Stomach (tissue), 9 donors: Measurements from ENCODE around the gene GMEB2. TPM values are rescaled to one million over a fixed set of nuclear protein-coding genes. Genes with fewer than 3 reads are reported as not detected.

Experiments
- DNase-seq, 2 donors: peaks; one replicate each; pipeline versions ENCODE4 v3.0.0 to v3.0.0-alpha.2; 2013 to 2019
- H3K27ac ChIP-seq, 5 donors: fragments of 200-600 bp in 4 of 5; sonication (generic) in 4 of 5; one replicate each; pipeline ENCODE4 v1.5.1; 2013 to 2019; ENCODE audit warnings: mild to moderate bottlenecking in 1 of 5, moderate library complexity in 1 of 5
- H3K27me3 ChIP-seq, 3 donors: fragments of 200-600 bp; sonication (generic); one replicate each; pipeline ENCODE4 v1.5.1; 2017 to 2019; ENCODE audit warnings: mixed run types in 1 of 3
- H3K36me3 ChIP-seq, 4 donors: fragments of 200-600 bp; sonication (generic); 1 replicate in 3 of 4; 2 replicates in 1 of 4; pipeline ENCODE4 v1.5.1; 2016 to 2019
- H3K4me1 ChIP-seq, 4 donors: fragments of 200-600 bp; sonication (generic); one replicate each; pipeline ENCODE4 v1.5.1; 2016 to 2019
- H3K4me3 ChIP-seq, 4 donors: fragments of 200-600 bp; sonication (generic) in 3 of 4; one replicate each; pipeline ENCODE4 v1.5.1; 2016 to 2019; ENCODE audit warnings: mild to moderate bottlenecking in 1 of 4
- H3K9me3 ChIP-seq, 4 donors: fragments of 200-600 bp; sonication (generic); one replicate each; pipeline ENCODE4 v1.5.1; 2016 to 2019
- CTCF ChIP-seq, 7 experiments: fragments of 450-650 bp in 4 of 7; fragments of 200-600 bp in 3 of 7; sonication (generic) in 3 of 7; IDR thresholded peaks; one replicate each; pipeline ENCODE4 v1.5.1; 2016 to 2019; ENCODE audit warnings: antibody characterized with exemption in 7 of 7, control low read depth in 2 of 7, mild to moderate bottlenecking in 1 of 7
- EP300 ChIP-seq: sonication (generic); formaldehyde crosslinking; IDR thresholded peaks from one replicate; pipeline ENCODE4 v1.6.1; 2017; ENCODE audit warnings: antibody characterized with exemption
- POLR2A ChIP-seq, 4 donors: fragments of 450-650 bp; IDR thresholded peaks; one replicate each; pipeline ENCODE4 v1.6.1; 2016; ENCODE audit warnings: antibody characterized with exemption in 4 of 4, control low read depth in 2 of 4, mild to moderate bottlenecking in 1 of 4, moderate library complexity in 1 of 4
- POLR2AphosphoS5 ChIP-seq, 3 donors: sonication (generic); formaldehyde crosslinking; IDR thresholded peaks; one replicate each; pipeline ENCODE4 v1.6.1; 2016; ENCODE audit warnings: antibody characterized with exemption in 3 of 3
- WGBS, 5 donors: extraction: QIAGEN DNeasy Blood & Tissue Kit in 3 of 5; methylation state at CpG; one replicate each; pipeline versions ENCODE4 v1.1.5 to v1.1.7; 2013 to 2018; 5-methylcytosine and 5-hydroxymethylcytosine counted together
- intact Hi-C: fragments of 100-400 bp; cut with DNase I; formaldehyde crosslinking; loops from one replicate; pipeline ENCODE4 v1.15.1; 2023; ENCODE audit warnings: low total_unique reads
- polyA plus RNA-seq, 3 donors: library from polyadenylated mRNA; stranded (reverse); fragments of 200-250 nt; gene quantifications; one replicate each; pipeline ENCODE4 v1.2.3, GENCODE V29; 2013
- total RNA-seq, 5 donors: library from RNA; depleted of rRNA; stranded (reverse); fragments of >200 nt; gene quantifications; one replicate each; pipeline versions ENCODE4 v1.1.0 to v1.2.3, GENCODE V29; 2014 to 2016
- donor health status: healthy with polysubstance abuse.
- donor health status: Bipolar disorder and iron deficiency.
- donor health status: healthy.

The GMEB2 gene
- total and polyA plus RNA-seq, 8 donors = 1.8 to 20.4 (median 7.5) TPM

- no peak for DNase-seq
- 89 to 92% (median 90%) methylated on average over 16 to 19 of the region's 19 CpGs for WGBS, 5 donors
These were observed 69.4 kb downstream of the GMEB2 start for GRCh38 chr20:63557481-63557891.

GRCh38 chr20:63556873-63557478 is 69.9 kb downstream of the GMEB2 start:
- Histone ChIP-seq H3K4me3 (no peak overlapping the region), H3K9me3 (no peaks in the 10 kb centered on the region), H3K27ac (no peak overlapping the region), H3K36me3 (peaks cover 31 to 44% (median 39%) of the 10 kb centered on the region in 4 donors), H3K27me3 (peaks cover 0 to 28% (median 0%) of the 10 kb centered on the region in 3 donors), H3K4me1 (peaks cover 8 to 23% (median 22%) of the 10 kb centered on the region in 4 donors)
- TF ChIP-seq POLR2A (IDR thresholded peaks at IDR 0.05) (no peak), EP300 (no peak), CTCF (IDR thresholded peaks at IDR 0.05) (no peak), POLR2AphosphoS5 (IDR thresholded peaks at IDR 0.05) (no peak)
- intact Hi-C loops = no loop called here
- WGBS, 5 donors = 70 to 77% (median 76%) methylated on average over 20 to 23 of the region's 23 CpGs
- DNase-seq = no peak

More at GRCh38 chr20:63557481-63557891, 69.4 kb downstream of the GMEB2 start:
- H3K27me3 ChIP-seq = peaks cover 0 to 23% (median 0%) of the 10 kb centered on the region in 3 donors
- no peaks in the 10 kb centered on the region for H3K9me3 ChIP-seq
- H3K4me1 ChIP-seq = peaks cover 8 to 23% (median 22%) of the 10 kb centered on the region in 4 donors
- no peak for TF ChIP-seq POLR2AphosphoS5 (IDR thresholded peaks at IDR 0.05)
- TF ChIP-seq EP300 = no peak
- TF ChIP-seq POLR2A (IDR thresholded peaks at IDR 0.05) = no peak
- H3K4me3 ChIP-seq = no peak overlapping the region
- intact Hi-C loops = no loop called here
- H3K36me3 ChIP-seq = peaks cover 35 to 49% (median 44%) of the 10 kb centered on the region in 4 donors
- H3K27ac ChIP-seq = no peak overlapping the region

- Histone ChIP-seq H3K4me3 (no peak overlapping the region), H3K27me3 (peaks cover 0 to 34% (median 0%) of the 10 kb centered on the region in 3 donors), H3K36me3 (peaks cover 21 to 32% (median 27%) of the 10 kb centered on the region in 4 donors), H3K27ac (no peak overlapping the region), H3K9me3 (no peaks in the 10 kb centered on the region), H3K4me1 (peaks cover 8 to 23% (median 22%) of the 10 kb centered on the region in 4 donors)
- WGBS, 5 donors = 89 to 95% (median 93%) methylated on average over 22 to 45 of the region's 45 CpGs
- DNase-seq = no peak
- intact Hi-C loops = no loop called here
- no peak for TF ChIP-seq POLR2A (IDR thresholded peaks at IDR 0.05)
- no peak for TF ChIP-seq POLR2AphosphoS5 (IDR thresholded peaks at IDR 0.05)
- no peak for TF ChIP-seq CTCF (IDR thresholded peaks at IDR 0.05)
- no peak for TF ChIP-seq EP300
These were observed 71.1 kb downstream of the GMEB2 start for GRCh38 chr20:63555661-63556381.

DNA sequence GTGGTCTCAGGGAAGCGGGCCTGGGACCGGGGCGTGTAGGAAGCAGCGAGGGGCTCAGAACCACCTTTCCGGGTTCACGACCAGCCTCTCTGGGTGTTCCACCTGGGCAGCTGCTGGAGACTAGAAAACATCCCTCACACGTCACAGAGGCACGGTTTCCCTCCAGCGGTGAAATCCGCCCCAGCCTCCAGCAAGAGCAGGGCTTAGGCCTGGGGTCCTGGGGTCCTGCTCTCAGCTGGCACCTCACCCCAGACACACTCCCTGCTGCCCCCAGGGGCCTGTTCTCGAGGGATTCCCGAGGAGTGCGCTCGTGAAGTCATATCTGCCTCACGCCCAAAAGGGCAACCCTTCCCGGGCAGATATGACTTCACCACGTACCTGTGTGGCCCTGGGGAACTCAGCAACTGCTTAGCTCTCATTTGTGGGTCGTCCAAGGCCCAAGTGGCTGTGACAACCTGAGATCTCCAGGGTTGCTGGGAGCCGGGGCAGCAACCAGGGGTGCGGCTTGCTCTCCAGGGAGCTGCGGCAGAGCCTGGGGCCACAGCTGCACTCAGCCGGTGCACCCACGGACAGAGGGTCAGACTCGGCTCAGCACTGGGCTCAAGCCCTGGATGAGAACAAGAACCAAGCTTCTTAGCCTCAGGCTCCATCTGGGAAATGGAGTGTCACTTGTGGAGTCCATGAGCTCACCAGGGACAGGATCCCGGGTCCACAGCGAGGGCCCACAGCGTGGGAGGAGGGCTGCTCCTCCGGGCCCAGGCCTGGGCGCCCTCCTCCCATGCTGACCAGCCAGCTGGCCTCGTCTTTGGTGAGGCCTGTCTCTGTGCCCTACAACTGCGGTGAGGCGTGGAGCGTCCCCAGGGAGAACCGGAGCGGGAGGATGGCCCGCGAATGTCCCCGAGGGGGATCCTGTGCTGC is 72.3 kb downstream of the GMEB2 start:
- Histone ChIP-seq H3K9me3 (no peaks in the 10 kb centered on the region), H3K36me3 (peaks cover 10 to 20% (median 15%) of the 10 kb centered on the region in 4 donors), H3K4me3 (peak overlapping the region; percentile 54 to 73 (median 59)), H3K27ac (peak overlapping the region in 4 of 5 donors; percentile 37 to 60 (median 52)), H3K4me1 (peaks cover 8 to 23% (median 22%) of the 10 kb centered on the region in 4 donors), H3K27me3 (peaks cover 0 to 46% (median 0%) of the 10 kb centered on the region in 3 donors)
- peak in 1 of 2 donors; percentile 66 for DNase-seq
- no peak for TF ChIP-seq POLR2A (IDR thresholded peaks at IDR 0.05)
- no peak for TF ChIP-seq EP300
- TF ChIP-seq CTCF (IDR thresholded peaks at IDR 0.05) = no peak
- no peak for TF ChIP-seq POLR2AphosphoS5 (IDR thresholded peaks at IDR 0.05)
- intact Hi-C loops = no loop called here
- 52 to 77% (median 64%) methylated on average over 29 to 38 of the region's 38 CpGs for WGBS, 5 donors
